Motor neuron (in vitro differentiated cells): ENCODE results near the gene PPP1R13L. TPM values are rescaled to one million over a fixed set of nuclear protein-coding genes. Genes with fewer than 3 reads are reported as not detected.
"Not testable (repeated sequence)": the region's sequence is repeated elsewhere in the genome, so short reads cannot be mapped to it uniquely, and the experiment has no call there.

Source experiments
- ATAC-seq, 8 experiments: fragments of 200-7000 bp; cut with Tn5 transposase; replicated peaks in 6 of 8; 2 replicates each; pipeline ENCODE4 v1.8.0; 2021; ENCODE audit warnings: mild to moderate bottlenecking in 8 of 8, moderate library complexity in 8 of 8
- H3K27ac ChIP-seq, 2 donors: fragments of 250-450 bp; sonication (Bioruptor Pico); 2 replicates each; pipeline ENCODE4 v1.9.0; 2021; ENCODE audit warnings: antibody characterized with exemption in 2 of 2, mild to moderate bottlenecking in 2 of 2, moderate library complexity in 1 of 2
- H3K4me1 ChIP-seq, 2 donors: fragments of 250-450 bp; sonication (Bioruptor Pico); replicated peaks in 1 of 2; 2 replicates each; pipeline ENCODE4 v1.6.1; 2021; ENCODE audit warnings: antibody characterized with exemption in 2 of 2, mild to moderate bottlenecking in 2 of 2, moderate library complexity in 1 of 2
- H3K4me3 ChIP-seq, 5 donors: fragments of 250-450 bp; sonication (Bioruptor Pico); 2 replicates each; pipeline ENCODE4 v1.9.0; 2021; ENCODE audit warnings: antibody characterized with exemption in 5 of 5, mild to moderate bottlenecking in 5 of 5, moderate library complexity in 4 of 5
- WGBS, 10 experiments: fragments of 450-650 bp; shearing (Covaris generic); methylation state at CpG; one replicate each; pipeline ENCODE4 v1.0.0; 2022; 5-methylcytosine and 5-hydroxymethylcytosine counted together
- in situ Hi-C, 9 experiments: fragments of 400-800 bp; cut with MboI; loops; one replicate each; pipeline ENCODE4 v1.15.0; 2021; ENCODE audit warnings: low sequenced_read_pairs in 9 of 9, low pct_unique_long_range_greater_than_20kb in 2 of 9; ENCODE audit not compliant: unreplicated experiment in 9 of 9
- total RNA-seq, 8 experiments: library from RNA; unstranded; fragments of 300-600 nt; gene quantifications; 2 replicates each; pipeline versions ENCODE4 v1.2.3 to v1.2.4, GENCODE V29; 2022

Gene PPP1R13L
- total RNA-seq, 8 experiments from 2014 or later, result 0.67 to 4.2 (median 1.5) TPM

GRCh38 chr19:45344621-45345505, 60.0 kb downstream of the PPP1R13L start:
- ATAC-seq, result peak in 2 of 8 experiments; percentile 32 to 43
- Histone ChIP-seq H3K27ac (no peak overlapping the region), H3K4me1 (no peaks in the 10 kb centered on the region), H3K4me3 (no peak overlapping the region)
- 60% methylated on average over 1 of the region's 15 CpGs; no CpG with 5 or more reads in 9 of the 10 experiments for WGBS, 10 experiments
- in situ Hi-C loops, result no loop called here

GRCh38 chr19:45342911-45343310, 62.0 kb downstream of the PPP1R13L start:
- no peaks in the 10 kb centered on the region for H3K4me1 ChIP-seq
- in situ Hi-C loops, result no loop called here
- no peak overlapping the region for H3K27ac ChIP-seq
- 0 to 77% (median 56%) methylated on average over 1 to 8 of the region's 13 CpGs; no CpG with 5 or more reads in 3 of the 10 experiments for WGBS, 10 experiments
- no peak for ATAC-seq
- H3K4me3 ChIP-seq, result no peak overlapping the region

GRCh38 chr19:45340899-45341453, 63.9 kb downstream of the PPP1R13L start:
- in situ Hi-C loops, result no loop called here
- Histone ChIP-seq H3K4me1 (no peaks in the 10 kb centered on the region), H3K4me3 (peak overlapping the region in 3 of 5 donors; percentile 10 to 16 (median 13)), H3K27ac (no peak overlapping the region)
- peak in 7 of 8 experiments; percentile 17 to 64 (median 53) for ATAC-seq
- 0 to 50% (median 30%) methylated on average over 1 to 4 of the region's 25 CpGs; no CpG with 5 or more reads in 7 of the 10 experiments for WGBS, 10 experiments

GRCh38 chr19:45340232-45340898, 64.5 kb downstream of the PPP1R13L start, which contains the start of gene KLC3:
Gene KLC3 (plus strand): TSS chr19:45340750. CDS start chr19:45345542, 4,792 bp downstream.
- ATAC-seq, result peak in 7 of 8 experiments; percentile 18 to 57 (median 50)
- in situ Hi-C loops, result no loop called here
- H3K27ac ChIP-seq, result no peak within 1 kb of the TSS
- WGBS, 10 experiments, result 3 to 86% (median 20%) methylated on average over 3 to 21 of the region's 50 CpGs; no CpG with 5 or more reads in 5 of the 10 experiments
- H3K4me3 ChIP-seq, result peak within 1 kb of the TSS in 3 of 5 donors; percentile 10 to 16 (median 13)
- no peaks in the 10 kb centered on the region for H3K4me1 ChIP-seq

- in situ Hi-C loops, result no loop called here
- 33 to 100% (median 71%) methylated on average over 1 to 5 of the region's 6 CpGs for WGBS, 10 experiments
- ATAC-seq, result no peak
- H3K27ac ChIP-seq, result no peak overlapping the region
- no peaks in the 10 kb centered on the region for H3K4me1 ChIP-seq
- no peak overlapping the region for H3K4me3 ChIP-seq
These were observed 65.2 kb downstream of the PPP1R13L start for GRCh38 chr19:45339629-45340028.

- WGBS, 10 experiments, result 46 to 88% (median 80%) methylated on average over 2 to 5 of the region's 11 CpGs; no CpG with 5 or more reads in 4 of the 10 experiments
- in situ Hi-C loops, result no loop called here
These were observed 68.1 kb downstream of the PPP1R13L start for GRCh38 chr19:45336696-45337251.

GRCh38 chr19:45334881-45335280, 70.0 kb downstream of the PPP1R13L start:
- 0 to 100% (median 69%) methylated on average over 1 to 3 of the region's 4 CpGs; no CpG with 5 or more reads in 4 of the 10 experiments for WGBS, 10 experiments
- in situ Hi-C loops, H3K4me1 ChIP-seq, ATAC-seq, H3K27ac ChIP-seq, H3K4me3 ChIP-seq: not testable (repeated sequence)

More at GRCh38 chr19:45336696-45337251, 68.1 kb downstream of the PPP1R13L start:
- Histone ChIP-seq H3K4me3 (no peak overlapping the region), H3K4me1 (no peaks in the 10 kb centered on the region), H3K27ac (no peak overlapping the region)
- no peak for ATAC-seq

GRCh38 chr19:45333609-45334303, 71.1 kb downstream of the PPP1R13L start:
- Histone ChIP-seq H3K27ac (no peak overlapping the region), H3K4me1 (no peaks in the 10 kb centered on the region), H3K4me3 (no peak overlapping the region)
- WGBS, 10 experiments, result 51 to 100% (median 92%) methylated on average over 2 to 9 of the region's 10 CpGs
- no peak for ATAC-seq
- in situ Hi-C loops, result no loop called here

- no peak for ATAC-seq
- 60 to 87% (median 73%) methylated on average over 1 to 5 of the region's 7 CpGs; no CpG with 5 or more reads in 5 of the 10 experiments for WGBS, 10 experiments
These were observed 73.5 kb downstream of the PPP1R13L start for GRCh38 chr19:45331411-45331810.

More at GRCh38 chr19:45331411-45331810, 73.5 kb downstream of the PPP1R13L start:
- Histone ChIP-seq H3K4me1 (no peaks in the 10 kb centered on the region), H3K27ac (no peak overlapping the region), H3K4me3 (no peak overlapping the region)
- in situ Hi-C loops, result no loop called here

Other genes starting within 250 kb of the PPP1R13L start
- gene NKPD1, start 244.1 kb downstream of the PPP1R13L start, total RNA-seq, result 1 to 10 TPM in 2 of 8 experiments, under 1 TPM in 6; 0.49 to 1.4 (median 0.63) TPM
- 10 to 100 TPM; 16.9 to 40.8 (median 29.1) TPM for gene TRAPPC6A, start 226.8 kb downstream of the PPP1R13L start, total RNA-seq
- gene BLOC1S3, start 226.3 kb downstream of the PPP1R13L start, total RNA-seq, result 1 to 10 TPM; 3.2 to 8.0 (median 5.4) TPM
- gene EXOC3L2, start 159.7 kb downstream of the PPP1R13L start, total RNA-seq, result under 1 TPM in 7 of 8 experiments, not detected in 1; 0.04 to 0.51 (median 0.24) TPM
- 10 to 100 TPM in 7 of 8 experiments, 1 to 10 TPM in 1; 9.1 to 40.6 (median 14.8) TPM for gene MARK4, start 153.8 kb downstream of the PPP1R13L start, total RNA-seq
- under 1 TPM in 5 of 8 experiments, not detected in 3; 0.11 to 0.50 (median 0.28) TPM for gene CKM, start 82.2 kb downstream of the PPP1R13L start, total RNA-seq
- 1 to 10 TPM in 1 of 8 experiments, under 1 TPM in 6, not detected in 1; 0.16 to 1.9 (median 0.42) TPM for gene KLC3, start 64.3 kb downstream of the PPP1R13L start, total RNA-seq
- gene ERCC2, start 34.5 kb downstream of the PPP1R13L start, total RNA-seq, result 10 to 100 TPM; 12.3 to 49.2 (median 22.2) TPM
- 10 to 100 TPM in 1 of 8 experiments, 1 to 10 TPM in 7; 2.7 to 10.7 (median 5.2) TPM for gene POLR1G, start 1.6 kb upstream of the PPP1R13L start, total RNA-seq
- 10 to 100 TPM; 38.4 to 82.0 (median 71.5) TPM for gene ERCC1, start 18.8 kb upstream of the PPP1R13L start, total RNA-seq
- 10 to 100 TPM in 1 of 8 experiments, 1 to 10 TPM in 7; 1.6 to 16.8 (median 4.0) TPM for gene FOSB, start 62.9 kb upstream of the PPP1R13L start, total RNA-seq
- gene RTN2, start 92.0 kb upstream of the PPP1R13L start, total RNA-seq, result 10 to 100 TPM in 7 of 8 experiments, 1 to 10 TPM in 1; 3.6 to 44.6 (median 25.0) TPM
- gene PPM1N, start 93.4 kb upstream of the PPP1R13L start, total RNA-seq, result 1 to 10 TPM in 5 of 8 experiments, under 1 TPM in 3; 0.64 to 4.6 (median 1.2) TPM
- gene VASP, start 102.4 kb upstream of the PPP1R13L start, total RNA-seq, result 10 to 100 TPM; 11.6 to 52.1 (median 23.7) TPM
- 10 to 100 TPM in 1 of 8 experiments, 1 to 10 TPM in 7; 3.0 to 10.2 (median 6.4) TPM for gene OPA3, start 179.7 kb upstream of the PPP1R13L start, total RNA-seq
- under 1 TPM in 7 of 8 experiments, not detected in 1; 0.05 to 0.85 (median 0.35) TPM for gene GPR4, start 197.1 kb upstream of the PPP1R13L start, total RNA-seq
- 10 to 100 TPM; 11.7 to 49.2 (median 24.6) TPM for gene EML2, start 234.3 kb upstream of the PPP1R13L start, total RNA-seq